ENCODE measurements around the gene ENKUR. TPM values are rescaled to one million over a fixed set of nuclear protein-coding genes. Genes with fewer than 3 reads are reported as not detected.

Gene ENKUR
- total RNA-seq, 1 experiment from 2014 or later, result 0.77 TPM

- CTCF ChIA-PET, result no interaction called here
Measured at GRCh38 chr10:25046641-25047040, 30.7 kb upstream of the ENKUR start.

GRCh38 chr10:25039531-25039930 lies 23.6 kb upstream of the ENKUR start:
- H3K4me3 Mint-ChIP-seq (ENCODE audit: unreplicated experiment), result no peak overlapping the region
- no peak for DNase-seq
- H3K4me1 Mint-ChIP-seq (ENCODE audit: low read depth, unreplicated experiment), result peaks cover 38% of the 10 kb centered on the region
- Histone ChIP-seq H3K4me1 (peaks cover 29% of the 10 kb centered on the region), H3K9me3 (no peaks in the 10 kb centered on the region; the same call in 1 of the 2 replicates), H3K4me3 (ENCODE audit: low read depth, low read length) (no peak overlapping the region), H3K27me3 (replicated peaks; ENCODE audit: control insufficient read depth, insufficient read depth, low read length) (no peaks in the 10 kb centered on the region), H3K36me3 (ENCODE audit: control insufficient read depth, insufficient read depth, low read length) (no peaks in the 10 kb centered on the region)
- H3K36me3 Mint-ChIP-seq (ENCODE audit: insufficient read depth, unreplicated experiment), result no peaks in the 10 kb centered on the region
- H3K27me3 Mint-ChIP-seq (ENCODE audit: insufficient read depth, unreplicated experiment), result no peaks in the 10 kb centered on the region
- intact Hi-C loops (cut with micrococcal nuclease; ENCODE audit: unreplicated experiment), result no loop called here
- no TSS peak for BruUV-seq (replicated peaks)
- ChIA-PET CTCF (interaction anchor here (0.6 kb wide), 3 partner anchors 9 to 483 kb away, joined by 3 to 4 read pairs (median 4); no protein-coding TSS in a partner anchor), POLR2A (interaction anchor here (0.6 kb wide), 1 partner anchor 23 kb away, joined by 4 read pairs; no protein-coding TSS in a partner anchor)
- H3K9me3 Mint-ChIP-seq (ENCODE audit: unreplicated experiment), result no peaks in the 10 kb centered on the region
- no peak overlapping the region for H3K27ac Mint-ChIP-seq (ENCODE audit: unreplicated experiment)
- TF ChIP-seq CTCF (IDR thresholded peaks at IDR 0.05; ENCODE audit: insufficient read depth in 1 of 2, low read depth in 1 of 2, low read length in 1 of 2, severe bottlenecking in 1 of 2, unreplicated experiment in 1 of 2), result no peak

More at GRCh38 chr10:25046641-25047040, 30.7 kb upstream of the ENKUR start:
- Histone ChIP-seq H3K36me3 (ENCODE audit: control insufficient read depth, insufficient read depth, low read length) (no peaks in the 10 kb centered on the region), H3K4me3 (ENCODE audit: low read depth, low read length) (no peak overlapping the region), H3K4me1 (peaks cover 3% of the 10 kb centered on the region), H3K9me3 (peaks cover 8% of the 10 kb centered on the region), H3K27me3 (replicated peaks; ENCODE audit: control insufficient read depth, insufficient read depth, low read length) (no peaks in the 10 kb centered on the region)
- H3K27ac Mint-ChIP-seq (ENCODE audit: unreplicated experiment), result no peak overlapping the region
- no TSS peak for BruUV-seq (replicated peaks)
- peaks cover 4% of the 10 kb centered on the region for H3K36me3 Mint-ChIP-seq (ENCODE audit: insufficient read depth, unreplicated experiment)
- POLR2A ChIA-PET, result no interaction called here
- H3K27me3 Mint-ChIP-seq (ENCODE audit: insufficient read depth, unreplicated experiment), result no peaks in the 10 kb centered on the region
- peaks cover 2% of the 10 kb centered on the region for H3K4me1 Mint-ChIP-seq (ENCODE audit: low read depth, unreplicated experiment)
- no peak for TF ChIP-seq CTCF (IDR thresholded peaks at IDR 0.05; ENCODE audit: insufficient read depth in 1 of 2, low read depth in 1 of 2, low read length in 1 of 2, severe bottlenecking in 1 of 2, unreplicated experiment in 1 of 2)
- no peak overlapping the region for H3K4me3 Mint-ChIP-seq (ENCODE audit: unreplicated experiment)
- no peak for DNase-seq
- peaks cover 12% of the 10 kb centered on the region for H3K9me3 Mint-ChIP-seq (ENCODE audit: unreplicated experiment)
- intact Hi-C loops (cut with micrococcal nuclease; ENCODE audit: unreplicated experiment), result no loop called here

GRCh38 chr10:25038325-25038724 lies 22.4 kb upstream of the ENKUR start:
- TF ChIP-seq CTCF (IDR thresholded peaks at IDR 0.05; ENCODE audit: insufficient read depth in 1 of 2, low read depth in 1 of 2, low read length in 1 of 2, severe bottlenecking in 1 of 2, unreplicated experiment in 1 of 2), result no peak
- DNase-seq, result no peak
- Histone ChIP-seq H3K9me3 (no peaks in the 10 kb centered on the region; the same call in 1 of the 2 replicates), H3K36me3 (ENCODE audit: control insufficient read depth, insufficient read depth, low read length) (no peaks in the 10 kb centered on the region), H3K4me3 (ENCODE audit: low read depth, low read length) (no peak overlapping the region), H3K27me3 (replicated peaks; ENCODE audit: control insufficient read depth, insufficient read depth, low read length) (no peaks in the 10 kb centered on the region), H3K4me1 (peaks cover 29% of the 10 kb centered on the region)
- no TSS peak for BruUV-seq (replicated peaks)
- Mint-ChIP-seq H3K4me3 (ENCODE audit: unreplicated experiment) (no peak overlapping the region), H3K4me1 (ENCODE audit: low read depth, unreplicated experiment) (peaks cover 38% of the 10 kb centered on the region), H3K27ac (ENCODE audit: unreplicated experiment) (no peak overlapping the region), H3K36me3 (ENCODE audit: insufficient read depth, unreplicated experiment) (no peaks in the 10 kb centered on the region), H3K9me3 (ENCODE audit: unreplicated experiment) (no peaks in the 10 kb centered on the region), H3K27me3 (ENCODE audit: insufficient read depth, unreplicated experiment) (no peaks in the 10 kb centered on the region)
- ChIA-PET POLR2A (no interaction called here), CTCF (no interaction called here)
- intact Hi-C loops (cut with micrococcal nuclease; ENCODE audit: unreplicated experiment), result no loop called here

Measured in Caco-2 (cell line).